ENCODE measurements around the gene KRTAP4-1. TPM values are rescaled to one million over a fixed set of nuclear protein-coding genes. Genes with fewer than 3 reads are reported as not detected.

The KRTAP4-1 gene
- total and polyA plus RNA-seq, 2 donors (not counting 3 experiments of a cell fraction or from before 2014, with no cell fraction given), result not detected

DNA sequence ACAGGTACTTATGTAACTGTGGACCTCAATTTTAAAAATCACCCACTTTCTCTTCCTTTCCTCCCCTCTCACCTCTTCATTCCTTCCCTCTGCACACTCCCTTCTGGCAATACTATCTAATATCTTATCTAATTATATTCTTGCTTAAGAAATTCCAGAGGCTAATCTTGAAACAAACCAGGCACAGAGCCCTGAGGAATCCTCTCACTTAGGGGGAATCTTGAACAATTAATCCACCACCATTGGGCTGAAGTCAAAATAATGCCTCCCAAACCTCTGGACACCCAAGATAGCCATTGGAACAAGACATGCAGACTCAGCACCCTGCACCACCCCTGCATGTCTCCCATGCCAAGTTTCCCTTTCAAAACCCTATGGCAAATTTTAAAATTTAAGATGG, 43.4 kb downstream of the KRTAP4-1 start:
- no peak overlapping the region for H3K9ac ChIP-seq (replicated peaks; ENCODE audit: extremely low read depth, insufficient read depth, low read length)
- BruUV-seq (replicated peaks), result no TSS peak
- no peaks in the 10 kb centered on the region for H3K36me3 ChIP-seq (ENCODE audit: control insufficient read depth in 2 of 2, extremely low read depth in 1 of 2, insufficient read depth in 2 of 2, low read length in 2 of 2)
- no peak overlapping the region for H3K4me3 ChIP-seq (replicated peaks in 1 of 3; ENCODE audit: insufficient read depth in 1 of 3, low read depth in 1 of 3, low read length in 3 of 3)
- FAIRE-seq, result no peak
- dilution Hi-C loops (cut with MboI; ENCODE audit: extremely low pct_ligation_motif_present, low sequenced_read_pairs), result no loop called here
- H3K4me2 ChIP-seq (ENCODE audit: insufficient read depth, low read length), result no peak overlapping the region
- DNase-seq (ENCODE audit: low read depth, low spot score), result no peak
- H3K9me1 ChIP-seq (replicated peaks; ENCODE audit: control insufficient read depth, extremely low read depth, insufficient read depth, low read length), result no peaks in the 10 kb centered on the region
- no peaks in the 10 kb centered on the region for H4K20me1 ChIP-seq (replicated peaks; ENCODE audit: control insufficient read depth, extremely low read depth, insufficient read depth, low read length)
- H2AFZ ChIP-seq (ENCODE audit: low read depth, low read length), result no peak overlapping the region
- CTCF ChIA-PET, result no interaction called here
- H3K79me2 ChIP-seq (ENCODE audit: control insufficient read depth, insufficient read depth, low read length), result no peaks in the 10 kb centered on the region
- POLR2A ChIA-PET, result no interaction called here
- H3K9me3 ChIP-seq (replicated peaks; ENCODE audit: control insufficient read depth, insufficient read depth, low read length), result no peaks in the 10 kb centered on the region
- no peaks in the 10 kb centered on the region for H3K27me3 ChIP-seq (ENCODE audit: control insufficient read depth in 2 of 2, insufficient read depth in 2 of 2, low read length in 2 of 2)
- H3K27ac ChIP-seq (ENCODE audit: insufficient read depth, low read depth, low read length), result no peak overlapping the region
- H3K4me1 ChIP-seq (ENCODE audit: control insufficient read depth, extremely low read depth, insufficient read depth, low read length), result no peaks in the 10 kb centered on the region
- intact Hi-C loops (cut with micrococcal nuclease), result no loop called here
- no peak for TF ChIP-seq FOS (IDR thresholded peaks at IDR 0.05; ENCODE audit: borderline replicate concordance, insufficient read depth, low read length)
- no peak for TF ChIP-seq POLR2A (IDR thresholded peaks at IDR 0.05; ENCODE audit: low read depth, low read length)
- no peak for TF ChIP-seq GATA2 (IDR thresholded peaks at IDR 0.05; ENCODE audit: insufficient read depth, insufficient read length, low read depth, low read length)
- TF ChIP-seq EZH2 (IDR thresholded peaks at IDR 0.05; ENCODE audit: borderline replicate concordance, low read depth, low read length, severe bottlenecking), result no peak
- TF ChIP-seq, protein P1, sequence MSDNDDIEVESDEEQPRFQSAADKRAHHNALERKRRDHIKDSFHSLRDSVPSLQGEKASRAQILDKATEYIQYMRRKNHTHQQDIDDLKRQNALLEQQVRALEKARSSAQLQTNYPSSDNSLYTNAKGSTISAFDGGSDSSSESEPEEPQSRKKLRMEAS (IDR thresholded peaks at IDR 0.05; ENCODE audit: insufficient read depth, insufficient read length), result no peak
- TF ChIP-seq JUN (IDR thresholded peaks at IDR 0.05; ENCODE audit: borderline replicate concordance, insufficient read depth, insufficient read length, low read depth), result no peak
- TF ChIP-seq MYC (IDR thresholded peaks at IDR 0.05; ENCODE audit: low read depth, low read length), result no peak
- TF ChIP-seq POLR2AphosphoS5 (IDR thresholded peaks at IDR 0.05; ENCODE audit: insufficient read depth, low read depth, low read length), result no peak
- no peak for TF ChIP-seq CTCF (IDR thresholded peaks at IDR 0.05; ENCODE audit: extremely low read depth in 1 of 2, insufficient read depth in 1 of 2, low read depth in 1 of 2, low read length in 2 of 2)
